CD14-positive monocyte (primary cell): ENCODE results near the gene TRIOBP. TPM values are rescaled to one million over a fixed set of nuclear protein-coding genes. Genes with fewer than 3 reads are reported as not detected.
A peak's percentile ranks its signal among the peaks of the same experiment; 100 is the strongest.

Source experiments
- DNase-seq, 3 donors: peaks; one replicate each; pipeline ENCODE4 v3.0.0-alpha.2; 2011 to 2022
- H2AFZ ChIP-seq: 2 replicates; pipeline ENCODE4 v1.6.0; 2012; ENCODE audit warnings: mild to moderate bottlenecking, low read depth, low read length, inconsistent platforms; ENCODE audit not compliant: insufficient read depth, poor library complexity, severe bottlenecking
- H3K27ac ChIP-seq, 2 donors: 1 replicate in 1 of 2; 2 replicates in 1 of 2; pipeline ENCODE4 v1.5.1; 2012 to 2013; ENCODE audit warnings: low read length in 2 of 2, control low read depth in 1 of 2, inconsistent platforms in 1 of 2, low read depth in 1 of 2, mild to moderate bottlenecking in 1 of 2
- H3K27me3 ChIP-seq, 2 donors: one replicate each; pipeline versions ENCODE4 v1.6.0 to v1.6.1; 2011 to 2013; ENCODE audit warnings: low read length in 2 of 2; ENCODE audit not compliant: control insufficient read depth in 2 of 2, insufficient read depth in 2 of 2
- H3K36me3 ChIP-seq, 2 donors: replicated peaks in 1 of 2; 1 replicate in 1 of 2; 2 replicates in 1 of 2; pipeline versions ENCODE4 v1.5.1 to v1.6.1; 2012 to 2013; ENCODE audit warnings: low read length in 2 of 2, control low read depth in 1 of 2, inconsistent platforms in 1 of 2, mild to moderate bottlenecking in 1 of 2; ENCODE audit not compliant: insufficient read depth in 2 of 2, control insufficient read depth in 1 of 2
- H3K4me1 ChIP-seq, 2 donors: 1 replicate in 1 of 2; 2 replicates in 1 of 2; pipeline versions ENCODE4 v1.5.1 to v1.6.1; 2012 to 2013; ENCODE audit warnings: low read length in 2 of 2, control low read depth in 1 of 2, inconsistent platforms in 1 of 2, mild to moderate bottlenecking in 1 of 2, moderate library complexity in 1 of 2; ENCODE audit not compliant: insufficient read depth in 2 of 2, control insufficient read depth in 1 of 2
- H3K4me2 ChIP-seq: replicated peaks from 2 replicates; pipeline ENCODE3; 2012; ENCODE audit warnings: low read length, moderate library complexity, mild to moderate bottlenecking; ENCODE audit not compliant: poor library complexity, severe bottlenecking; ENCODE audit errors: extremely low read depth
- H3K4me3 ChIP-seq, 3 experiments: fragments of 200-600 bp in 1 of 3; sonication (generic) in 1 of 3; replicated peaks in 1 of 3; 1 replicate in 2 of 3; 2 replicates in 1 of 3; pipeline ENCODE4 v1.5.1; 2011 to 2013; ENCODE audit warnings: low read length in 3 of 3, mild to moderate bottlenecking in 3 of 3, control low read depth in 2 of 3, low read depth in 2 of 3, inconsistent platforms in 1 of 3, moderate library complexity in 1 of 3
- H3K79me2 ChIP-seq: 2 replicates; pipeline ENCODE4 v1.6.0; 2012; ENCODE audit warnings: mild to moderate bottlenecking, control low read depth, inconsistent platforms, low read length, moderate library complexity; ENCODE audit not compliant: insufficient read depth
- H3K9ac ChIP-seq: 2 replicates; pipeline ENCODE4 v1.6.0; 2017; ENCODE audit warnings: low read length, mild to moderate bottlenecking; ENCODE audit not compliant: insufficient read depth, poor library complexity, severe bottlenecking
- H3K9me3 ChIP-seq, 2 donors: replicated peaks in 1 of 2; 1 replicate in 1 of 2; 2 replicates in 1 of 2; pipeline versions ENCODE4 v1.5.1 to v1.6.1; 2012 to 2013; ENCODE audit warnings: low read length in 2 of 2, control low read depth in 1 of 2; ENCODE audit not compliant: control insufficient read depth in 1 of 2, insufficient read depth in 1 of 2
- H4K20me1 ChIP-seq: 2 replicates; pipeline ENCODE4 v1.6.0; 2012; ENCODE audit warnings: mild to moderate bottlenecking, low read length, control low read depth, moderate library complexity; ENCODE audit not compliant: insufficient read depth
- H3K27ac Mint-ChIP-seq, 7 donors: one replicate each; pipeline ENCODE4 v1.8.0; 2020; ENCODE audit warnings: mild to moderate bottlenecking in 7 of 7, mixed read lengths in 7 of 7, moderate library complexity in 6 of 7, inconsistent platforms in 2 of 7
- H3K27me3 Mint-ChIP-seq, 3 donors: one replicate each; pipeline ENCODE4 v1.8.0; 2021 to 2022; ENCODE audit warnings: low read depth in 3 of 3, mild to moderate bottlenecking in 3 of 3, mixed read lengths in 3 of 3, moderate library complexity in 3 of 3, inconsistent platforms in 1 of 3
- H3K36me3 Mint-ChIP-seq, 2 donors: one replicate each; pipeline ENCODE4 v1.8.0; 2020; ENCODE audit warnings: mixed read lengths in 2 of 2, inconsistent platforms in 1 of 2, mild to moderate bottlenecking in 1 of 2
- H3K4me1 Mint-ChIP-seq: one replicate; pipeline ENCODE4 v1.8.0; 2020; ENCODE audit warnings: mild to moderate bottlenecking, mixed read lengths
- H3K4me3 Mint-ChIP-seq, 2 donors: one replicate each; pipeline ENCODE4 v1.8.0; 2020; ENCODE audit warnings: mild to moderate bottlenecking in 2 of 2, mixed read lengths in 2 of 2, moderate library complexity in 1 of 2
- H3K9me3 Mint-ChIP-seq, 7 donors: one replicate each; pipeline ENCODE4 v1.8.0; 2020 to 2022; ENCODE audit warnings: mixed read lengths in 7 of 7, mild to moderate bottlenecking in 6 of 7, moderate library complexity in 6 of 7, inconsistent platforms in 2 of 7
- WGBS: methylation state at CpG from one replicate; pipeline ENCODE4 v1.1.5; 2013; ENCODE audit warnings: missing lambda C conversion rate; ENCODE audit not compliant: insufficient coverage; 5-methylcytosine and 5-hydroxymethylcytosine counted together
- intact Hi-C, 2 donors: fragments of 100-400 bp; cut with micrococcal nuclease; formaldehyde crosslinking; loops; one replicate each; pipeline versions ENCODE4 v1.15.0 to v1.15.1; 2023
- polyA plus RNA-seq, 3 donors: library from polyadenylated mRNA; depleted of rRNA in 1 of 3; unstranded in 2 of 3; stranded (reverse) in 1 of 3; fragments of 300-500 nt in 2 of 3; fragments of >200 nt in 1 of 3; fragmentation: Illumina TruSeq in 2 of 3; gene quantifications; 1 replicate in 2 of 3; 2 replicates in 1 of 3; pipeline ENCODE4 v1.2.3, GENCODE V29; 2012 to 2021
- TF ChIP-seq, protein P1 (sequence below): fragments of 200-600 bp; IDR thresholded peaks from one replicate; pipeline ENCODE4 v1.8.0; 2022; ENCODE audit warnings: antibody characterized with exemption, mild to moderate bottlenecking

TRIOBP gene
- polyA plus RNA-seq, 3 donors = 43.0 to 46.6 (median 44.7) TPM

DNA sequence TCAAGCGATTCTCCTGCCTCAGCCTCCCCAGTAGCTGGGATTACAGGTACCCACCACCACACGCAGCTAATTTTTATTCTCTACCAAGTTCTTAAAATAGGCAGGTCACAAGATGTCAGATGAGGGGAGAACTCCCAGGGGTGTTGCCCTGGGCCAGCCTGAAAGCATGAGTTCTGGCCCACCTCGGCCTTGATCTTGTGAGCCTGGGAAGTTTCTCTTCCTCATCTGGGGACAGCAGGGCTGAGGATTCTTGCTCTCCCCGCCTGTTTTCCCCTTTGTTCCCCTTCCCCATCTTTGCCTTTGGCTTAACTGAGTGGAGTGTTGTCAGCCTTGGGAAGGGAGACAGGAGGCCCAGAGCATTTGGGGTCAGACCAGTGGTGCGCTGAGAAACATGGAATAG, 34.8 kb upstream of the TRIOBP start:
- H3K27ac ChIP-seq = peak overlapping the region; percentile 14 to 66
- 47% methylated on average over 4 of the region's 5 CpGs for WGBS

DNA sequence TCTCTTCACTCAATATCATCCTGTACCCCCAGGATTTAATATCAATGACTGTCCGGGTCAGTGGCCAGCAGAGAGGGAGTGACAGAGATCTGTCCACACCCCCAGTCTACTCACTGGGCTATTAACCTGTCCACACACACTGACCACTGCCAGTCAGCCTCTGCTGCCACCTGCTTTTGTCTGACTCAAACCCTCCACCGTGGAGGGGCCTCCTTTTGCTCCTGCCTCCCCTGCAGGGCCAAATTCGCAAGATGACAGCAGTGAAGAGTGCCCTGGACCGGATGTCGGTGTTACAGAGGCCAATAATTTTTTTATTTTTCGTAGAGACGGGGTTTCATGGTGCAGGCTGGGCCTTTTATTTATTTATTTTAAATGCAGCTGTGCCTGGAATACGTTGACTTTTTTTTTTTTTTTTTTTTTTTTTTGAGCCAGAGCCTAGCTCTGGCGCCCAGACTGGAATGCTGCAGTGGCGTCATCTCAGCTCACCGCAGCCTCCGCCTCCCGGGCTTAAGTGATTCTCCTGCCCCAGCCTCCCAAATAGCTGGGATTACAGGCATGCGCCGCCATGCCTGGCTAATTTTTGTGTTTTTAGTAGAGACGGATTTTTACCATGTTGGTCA, 33.2 kb upstream of the TRIOBP start:
- no peak overlapping the region for H3K4me3 ChIP-seq
- H3K4me1 ChIP-seq = peaks cover 32 to 39% of the 10 kb centered on the region in 2 donors
- H3K4me1 Mint-ChIP-seq = peaks cover 33% of the 10 kb centered on the region
- H3K36me3 Mint-ChIP-seq = peaks cover 9 to 26% of the 10 kb centered on the region in 2 donors
- 97% methylated on average over 12 of the region's 16 CpGs for WGBS
- peaks cover 0 to 7% (median 0%) of the 10 kb centered on the region in 3 donors for H3K27me3 Mint-ChIP-seq
- no peak overlapping the region for H3K9ac ChIP-seq
- peaks cover 58% of the 10 kb centered on the region for H3K79me2 ChIP-seq
- intact Hi-C loops = no loop called here
- TF ChIP-seq, protein P1, sequence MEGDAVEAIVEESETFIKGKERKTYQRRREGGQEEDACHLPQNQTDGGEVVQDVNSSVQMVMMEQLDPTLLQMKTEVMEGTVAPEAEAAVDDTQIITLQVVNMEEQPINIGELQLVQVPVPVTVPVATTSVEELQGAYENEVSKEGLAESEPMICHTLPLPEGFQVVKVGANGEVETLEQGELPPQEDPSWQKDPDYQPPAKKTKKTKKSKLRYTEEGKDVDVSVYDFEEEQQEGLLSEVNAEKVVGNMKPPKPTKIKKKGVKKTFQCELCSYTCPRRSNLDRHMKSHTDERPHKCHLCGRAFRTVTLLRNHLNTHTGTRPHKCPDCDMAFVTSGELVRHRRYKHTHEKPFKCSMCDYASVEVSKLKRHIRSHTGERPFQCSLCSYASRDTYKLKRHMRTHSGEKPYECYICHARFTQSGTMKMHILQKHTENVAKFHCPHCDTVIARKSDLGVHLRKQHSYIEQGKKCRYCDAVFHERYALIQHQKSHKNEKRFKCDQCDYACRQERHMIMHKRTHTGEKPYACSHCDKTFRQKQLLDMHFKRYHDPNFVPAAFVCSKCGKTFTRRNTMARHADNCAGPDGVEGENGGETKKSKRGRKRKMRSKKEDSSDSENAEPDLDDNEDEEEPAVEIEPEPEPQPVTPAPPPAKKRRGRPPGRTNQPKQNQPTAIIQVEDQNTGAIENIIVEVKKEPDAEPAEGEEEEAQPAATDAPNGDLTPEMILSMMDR = no peak
- no peaks in the 10 kb centered on the region for H3K27me3 ChIP-seq
- H2AFZ ChIP-seq = no peak overlapping the region
- peaks cover 21% of the 10 kb centered on the region for H4K20me1 ChIP-seq
- no peak overlapping the region for H3K27ac ChIP-seq
- H3K36me3 ChIP-seq = peaks cover 6 to 17% of the 10 kb centered on the region in 2 donors
- H3K4me3 Mint-ChIP-seq = no peak overlapping the region
- no peak overlapping the region for H3K4me2 ChIP-seq
- no peak for DNase-seq
- no peaks in the 10 kb centered on the region for H3K9me3 ChIP-seq
- H3K27ac Mint-ChIP-seq = peak overlapping the region in 2 of 7 donors; percentile 68 to 78
- H3K9me3 Mint-ChIP-seq = peaks cover 0 to 2% (median 0%) of the 10 kb centered on the region in 7 donors

More for the DNA sequence above, 34.8 kb upstream of the TRIOBP start:
- H3K27me3 Mint-ChIP-seq = peaks cover 0 to 7% (median 0%) of the 10 kb centered on the region in 3 donors
- peaks cover 9 to 20% of the 10 kb centered on the region in 2 donors for H3K36me3 Mint-ChIP-seq
- peaks cover 42% of the 10 kb centered on the region for H3K4me1 Mint-ChIP-seq
- intact Hi-C loops = no loop called here
- H3K4me3 Mint-ChIP-seq = peak overlapping the region; percentile 66 to 69
- TF ChIP-seq, protein P1 = no peak
- peak overlapping the region in 1 of 3 experiments; percentile 25 for H3K4me3 ChIP-seq
- H3K4me1 ChIP-seq = peaks cover 42 to 51% of the 10 kb centered on the region in 2 donors
- H2AFZ ChIP-seq = no peak overlapping the region
- peaks cover 6 to 17% of the 10 kb centered on the region in 2 donors for H3K36me3 ChIP-seq
- H3K9me3 ChIP-seq = no peaks in the 10 kb centered on the region
- peak overlapping the region; percentile 26 for H3K4me2 ChIP-seq
- peaks cover 0 to 2% (median 0%) of the 10 kb centered on the region in 7 donors for H3K9me3 Mint-ChIP-seq
- H3K79me2 ChIP-seq = peaks cover 58% of the 10 kb centered on the region
- peaks cover 27% of the 10 kb centered on the region for H4K20me1 ChIP-seq
- peak overlapping the region; percentile 21 to 92 (median 77) for H3K27ac Mint-ChIP-seq
- no peak overlapping the region for H3K9ac ChIP-seq
- DNase-seq = peak in 2 of 3 donors; percentile 42 to 52
- no peaks in the 10 kb centered on the region for H3K27me3 ChIP-seq
